Thyroid gland (tissue), 4 donors: ENCODE measurements around the gene KIF18B. TPM values are rescaled to one million over a fixed set of nuclear protein-coding genes. Genes with fewer than 3 reads are reported as not detected.
A peak's percentile ranks its signal among the peaks of the same experiment; 100 is the strongest.

Experiments
- DNase-seq, 2 donors: peaks; one replicate each; pipeline ENCODE4 v3.0.0-alpha.2; 2019
- H3K27ac ChIP-seq, 3 donors: fragments of 200-600 bp; sonication (generic); 1 replicate in 2 of 3; 2 replicates in 1 of 3; pipeline ENCODE4 v1.5.1; 2016 to 2019; ENCODE audit warnings: mild to moderate bottlenecking in 1 of 3, moderate library complexity in 1 of 3
- H3K27me3 ChIP-seq: fragments of 200-600 bp; sonication (generic); one replicate; pipeline ENCODE4 v1.5.1; 2019
- H3K36me3 ChIP-seq, 2 donors: fragments of 200-600 bp; sonication (generic); one replicate each; pipeline ENCODE4 v1.5.1; 2016 to 2019
- H3K4me1 ChIP-seq, 2 donors: fragments of 200-600 bp; sonication (generic); one replicate each; pipeline ENCODE4 v1.5.1; 2017 to 2019
- H3K4me3 ChIP-seq, 3 donors: fragments of 200-600 bp; sonication (generic); replicated peaks in 1 of 3; 1 replicate in 2 of 3; 2 replicates in 1 of 3; pipeline ENCODE4 v1.5.1; 2016; ENCODE audit warnings: mild to moderate bottlenecking in 1 of 3
- H3K9me3 ChIP-seq: fragments of 200-600 bp; sonication (generic); one replicate; pipeline ENCODE4 v1.5.1; 2017
- CTCF ChIP-seq, 6 experiments: fragments of 200-600 bp in 3 of 6; fragments of 450-650 bp in 3 of 6; sonication (generic) in 3 of 6; IDR thresholded peaks; one replicate each; pipeline ENCODE4 v1.5.1; 2016 to 2019; ENCODE audit warnings: antibody characterized with exemption in 6 of 6, mild to moderate bottlenecking in 2 of 6, inconsistent platforms in 1 of 6, moderate library complexity in 1 of 6
- POLR2A ChIP-seq, 2 donors: fragments of 450-650 bp; IDR thresholded peaks; one replicate each; pipeline ENCODE4 v1.6.1; 2017; ENCODE audit warnings: antibody characterized with exemption in 2 of 2, mild to moderate bottlenecking in 2 of 2, moderate library complexity in 1 of 2
- WGBS, 2 donors: methylation state at CpG; one replicate each; pipeline ENCODE4 v1.1.5; 2017; 5-methylcytosine and 5-hydroxymethylcytosine counted together
- intact Hi-C: fragments of 100-400 bp; cut with DNase I; formaldehyde crosslinking; loops from one replicate; pipeline ENCODE4 v1.15.1; 2023
- total RNA-seq, 4 donors: library from RNA; depleted of rRNA; stranded (reverse); fragments of >200 nt; gene quantifications; one replicate each; pipeline ENCODE4 v1.2.3, GENCODE V29; 2016

Gene KIF18B
- total RNA-seq, 4 donors from 2014 or later: 0.11 to 0.50 (median 0.34) TPM; not detected in 1

DNA sequence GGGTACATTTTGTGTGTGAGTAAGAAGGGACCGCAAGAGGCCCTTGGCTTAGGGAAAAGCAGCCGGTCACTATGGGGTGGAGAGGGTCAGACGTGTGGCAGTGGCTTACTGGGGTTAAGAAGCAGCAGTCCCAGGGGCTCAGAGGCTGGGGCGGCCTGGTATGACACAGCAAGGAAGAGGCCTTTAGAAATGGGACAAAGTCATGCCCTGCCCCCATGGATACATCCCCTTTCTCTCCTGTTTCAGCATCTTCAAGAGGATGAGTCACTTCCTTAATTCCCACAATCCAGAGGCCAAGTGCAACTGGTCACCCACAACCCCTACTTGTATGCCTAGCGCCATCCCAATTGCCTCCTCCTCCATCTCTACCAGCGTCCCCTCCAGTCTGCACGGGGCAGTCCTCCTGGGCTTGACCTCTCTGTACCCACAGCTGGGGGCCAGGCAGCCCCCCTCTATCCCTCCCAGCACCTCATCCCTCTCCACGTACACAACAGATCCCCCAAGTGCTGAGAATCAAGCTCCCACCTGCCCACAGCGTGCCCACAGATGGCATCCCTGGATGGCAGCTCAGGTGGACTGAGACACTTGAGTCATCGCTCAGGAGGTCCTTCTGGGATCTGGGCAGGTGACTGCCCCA lies 41.4 kb downstream of the KIF18B start:
- DNase-seq: no peak
- WGBS, 2 donors: 80 to 86% methylated on average over 10 of the region's 10 CpGs
- Histone ChIP-seq H3K36me3 (no peaks in the 10 kb centered on the region), H3K4me1 (peaks cover 9 to 19% of the 10 kb centered on the region in 2 donors), H3K27ac (no peak overlapping the region), H3K9me3 (no peaks in the 10 kb centered on the region), H3K4me3 (no peak overlapping the region), H3K27me3 (no peaks in the 10 kb centered on the region)
- TF ChIP-seq CTCF (IDR thresholded peaks at IDR 0.05): no peak
- no peak for TF ChIP-seq POLR2A (IDR thresholded peaks at IDR 0.05)
- intact Hi-C loops: no loop called here

GRCh38 chr17:44905006-44906000 lies 42.3 kb downstream of the KIF18B start:
- no peak overlapping the region for H3K4me3 ChIP-seq
- H3K27ac ChIP-seq: no peak overlapping the region
- intact Hi-C loops: no loop called here
- 84 to 88% methylated on average over 9 of the region's 9 CpGs for WGBS, 2 donors
- DNase-seq: no peak
- no peaks in the 10 kb centered on the region for H3K9me3 ChIP-seq
- peaks cover 15 to 24% of the 10 kb centered on the region in 2 donors for H3K4me1 ChIP-seq
- no peaks in the 10 kb centered on the region for H3K36me3 ChIP-seq
- no peak for TF ChIP-seq POLR2A (IDR thresholded peaks at IDR 0.05)
- no peak for TF ChIP-seq CTCF (IDR thresholded peaks at IDR 0.05)
- H3K27me3 ChIP-seq: no peaks in the 10 kb centered on the region

- Histone ChIP-seq H3K27me3 (no peaks in the 10 kb centered on the region), H3K36me3 (no peaks in the 10 kb centered on the region), H3K27ac (no peak overlapping the region), H3K4me3 (no peak overlapping the region), H3K4me1 (peaks cover 20 to 30% of the 10 kb centered on the region in 2 donors), H3K9me3 (no peaks in the 10 kb centered on the region)
- intact Hi-C loops: no loop called here
- DNase-seq: no peak
- no peak for TF ChIP-seq POLR2A (IDR thresholded peaks at IDR 0.05)
- no peak for TF ChIP-seq CTCF (IDR thresholded peaks at IDR 0.05)
- WGBS, 2 donors: 91 to 97% methylated on average over 23 to 26 of the region's 35 CpGs
These were observed 43.3 kb downstream of the KIF18B start for GRCh38 chr17:44904001-44904984.

- TF ChIP-seq POLR2A (IDR thresholded peaks at IDR 0.05): no peak
- TF ChIP-seq CTCF (IDR thresholded peaks at IDR 0.05): no peak
- Histone ChIP-seq H3K4me3 (no peak overlapping the region), H3K4me1 (peaks cover 25 to 34% of the 10 kb centered on the region in 2 donors), H3K9me3 (no peaks in the 10 kb centered on the region), H3K36me3 (no peaks in the 10 kb centered on the region), H3K27ac (peak overlapping the region in 1 of 3 donors; percentile 93), H3K27me3 (no peaks in the 10 kb centered on the region)
- intact Hi-C loops: no loop called here
- WGBS, 2 donors: 63 to 70% methylated on average over 8 of the region's 8 CpGs
- no peak for DNase-seq
These were observed 44.4 kb downstream of the KIF18B start for GRCh38 chr17:44903012-44903685.
